Measurements from ENCODE around the gene PARK7.

- TF ChIP-seq, protein P1, sequence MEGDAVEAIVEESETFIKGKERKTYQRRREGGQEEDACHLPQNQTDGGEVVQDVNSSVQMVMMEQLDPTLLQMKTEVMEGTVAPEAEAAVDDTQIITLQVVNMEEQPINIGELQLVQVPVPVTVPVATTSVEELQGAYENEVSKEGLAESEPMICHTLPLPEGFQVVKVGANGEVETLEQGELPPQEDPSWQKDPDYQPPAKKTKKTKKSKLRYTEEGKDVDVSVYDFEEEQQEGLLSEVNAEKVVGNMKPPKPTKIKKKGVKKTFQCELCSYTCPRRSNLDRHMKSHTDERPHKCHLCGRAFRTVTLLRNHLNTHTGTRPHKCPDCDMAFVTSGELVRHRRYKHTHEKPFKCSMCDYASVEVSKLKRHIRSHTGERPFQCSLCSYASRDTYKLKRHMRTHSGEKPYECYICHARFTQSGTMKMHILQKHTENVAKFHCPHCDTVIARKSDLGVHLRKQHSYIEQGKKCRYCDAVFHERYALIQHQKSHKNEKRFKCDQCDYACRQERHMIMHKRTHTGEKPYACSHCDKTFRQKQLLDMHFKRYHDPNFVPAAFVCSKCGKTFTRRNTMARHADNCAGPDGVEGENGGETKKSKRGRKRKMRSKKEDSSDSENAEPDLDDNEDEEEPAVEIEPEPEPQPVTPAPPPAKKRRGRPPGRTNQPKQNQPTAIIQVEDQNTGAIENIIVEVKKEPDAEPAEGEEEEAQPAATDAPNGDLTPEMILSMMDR (IDR thresholded peaks at IDR 0.05; ENCODE audit: low read length) = no peak
- TF ChIP-seq EZH2 (IDR thresholded peaks at IDR 0.05; ENCODE audit: borderline replicate concordance, low read length) = no peak
Observed at GRCh38 chr1:7962014-7962335, 464 bp downstream of the PARK7 start.
